ENCODE measurements around the gene SLC4A8. TPM values are rescaled to one million over a fixed set of nuclear protein-coding genes. Genes with fewer than 3 reads are reported as not detected.

Gene SLC4A8
- polyA plus RNA-seq, 4 donors = 3.7 to 4.6 (median 4.1) TPM

- DNase-seq (ENCODE audit: low read depth in 4 of 4, low spot score in 3 of 4) = no peak
Measured at GRCh38 chr12:51548241-51548640, 123.6 kb downstream of the SLC4A8 start.

GRCh38 chr12:51549637-51550036 lies 125.0 kb downstream of the SLC4A8 start:
- no peak for DNase-seq (ENCODE audit: low read depth in 4 of 4, low spot score in 3 of 4)

Other genes starting within 250 kb of the SLC4A8 start
- 10 to 100 TPM in 2 of 4 donors, 1 to 10 TPM in 2; 7.4 to 16.6 (median 10.0) TPM for gene POU6F1, start 206.8 kb upstream of the SLC4A8 start, polyA plus RNA-seq (ENCODE audit: insufficient read length in 4 of 4)
- gene DAZAP2, start 186.0 kb upstream of the SLC4A8 start, polyA plus RNA-seq (ENCODE audit: insufficient read length in 4 of 4) = 100 to 1,000 TPM; 152 to 298 (median 275) TPM
- gene SMAGP, start 154.4 kb upstream of the SLC4A8 start, polyA plus RNA-seq (ENCODE audit: insufficient read length in 4 of 4) = 10 to 100 TPM; 11.2 to 26.2 (median 22.8) TPM
- gene BIN2, start 100.7 kb upstream of the SLC4A8 start, polyA plus RNA-seq (ENCODE audit: insufficient read length in 4 of 4) = 1 to 10 TPM; 2.4 to 4.0 (median 3.3) TPM
- gene CELA1, start 78.2 kb upstream of the SLC4A8 start, polyA plus RNA-seq (ENCODE audit: insufficient read length in 4 of 4) = under 1 TPM in 1 of 4 donors, not detected in 3; 0.19 TPM
- gene GALNT6, start 33.4 kb upstream of the SLC4A8 start, polyA plus RNA-seq (ENCODE audit: insufficient read length in 4 of 4) = 1 to 10 TPM; 1.4 to 7.5 (median 5.6) TPM
- gene SCN8A, start 166.4 kb downstream of the SLC4A8 start, polyA plus RNA-seq (ENCODE audit: insufficient read length in 4 of 4) = 1 to 10 TPM; 1.6 to 2.9 (median 2.4) TPM

Measured in left renal pelvis (tissue), 4 donors.